Measurements from ENCODE around the gene KIF24. TPM values are rescaled to one million over a fixed set of nuclear protein-coding genes. Genes with fewer than 3 reads are reported as not detected.
"Not testable (repeated sequence)": the region's sequence is repeated elsewhere in the genome, so short reads cannot be mapped to it uniquely, and the experiment has no call there.

Gene KIF24
- 8.0 and 8.4 TPM in 2 replicates for total RNA-seq (2014; rRNA removed; shearing (Covaris generic))

GRCh38 chr9:34328987-34329832, at the start of gene KIF24, which contains the start of gene NUDT2:
TSS of gene KIF24 (minus strand) at chr9:34329268. CDS start at chr9:34311346, 17,922 bp downstream.
TSS of gene NUDT2 (plus strand) at chr9:34329569. CDS start at chr9:34339040, 9,471 bp downstream.
- peak; percentile 99 for DNase-seq (ENCODE audit: low spot score)

- no peak for DNase-seq (ENCODE audit: low spot score)
Measured at GRCh38 chr9:34378376-34379060, 49.5 kb upstream of the KIF24 start.

DNA sequence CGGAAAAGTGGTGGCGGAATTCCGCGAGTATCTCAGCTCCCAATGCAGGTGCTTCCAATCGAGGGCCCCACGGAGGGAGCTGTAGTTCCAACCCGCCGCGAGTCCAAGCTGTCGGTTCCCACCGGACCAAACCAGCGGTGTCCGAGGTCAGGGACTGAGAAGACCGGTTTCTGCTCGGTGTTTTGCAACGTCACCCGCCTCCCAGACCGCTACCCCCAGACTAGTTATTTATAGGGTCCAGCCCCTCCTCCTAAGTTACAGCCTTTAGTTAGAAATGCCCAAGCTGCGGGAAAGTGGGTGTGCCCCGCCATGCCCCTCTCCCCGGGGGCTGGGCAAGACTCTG, 48.3 kb upstream of the KIF24 start:
- no peak for DNase-seq (ENCODE audit: low spot score)

- DNase-seq (ENCODE audit: low spot score): peak; percentile 96
Measured at GRCh38 chr9:34376596-34377403, 47.7 kb upstream of the KIF24 start, which contains the start of gene MYORG. TSS of gene MYORG (minus strand) at chr9:34376898. CDS start at chr9:34372943, 3,955 bp downstream.

DNA sequence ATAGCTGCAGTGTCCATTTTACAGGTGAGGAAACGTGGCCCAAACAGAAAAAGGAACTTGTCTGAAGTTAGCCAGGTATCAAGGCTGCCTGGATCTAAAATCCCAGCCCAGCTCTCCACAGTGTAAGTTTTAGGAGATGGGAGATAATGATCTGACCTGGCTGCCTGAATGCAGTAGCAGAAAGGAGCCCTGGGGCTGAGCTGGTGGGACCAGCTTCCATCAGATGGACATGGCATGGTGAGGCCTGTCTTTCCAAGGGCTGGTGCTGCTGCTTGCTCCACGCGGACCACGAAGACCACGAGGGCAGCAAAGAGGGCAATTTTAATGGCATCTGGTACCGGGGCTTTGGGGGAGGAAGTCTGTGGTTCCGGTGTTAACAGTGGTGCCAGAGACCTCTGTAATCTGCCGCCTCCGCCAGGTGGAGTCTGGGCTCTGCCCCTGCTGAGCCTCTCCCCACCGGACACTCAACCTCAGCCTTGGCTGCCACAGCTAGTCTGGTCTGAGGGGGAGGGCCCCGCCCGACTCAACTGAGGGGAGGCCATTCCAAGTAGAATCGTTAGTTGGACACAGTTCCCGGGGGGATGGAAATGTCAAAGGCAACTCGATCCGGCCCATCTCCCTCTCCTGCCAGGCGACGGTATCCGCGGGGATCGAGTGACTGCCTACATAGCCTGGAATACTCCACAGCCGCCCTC, 47.0 kb upstream of the KIF24 start:
- DNase-seq (ENCODE audit: low spot score): peak; percentile 76

- DNase-seq (ENCODE audit: low spot score): peak; percentile 85
Measured at GRCh38 chr9:34374905-34375552, 46.0 kb upstream of the KIF24 start.

DNA sequence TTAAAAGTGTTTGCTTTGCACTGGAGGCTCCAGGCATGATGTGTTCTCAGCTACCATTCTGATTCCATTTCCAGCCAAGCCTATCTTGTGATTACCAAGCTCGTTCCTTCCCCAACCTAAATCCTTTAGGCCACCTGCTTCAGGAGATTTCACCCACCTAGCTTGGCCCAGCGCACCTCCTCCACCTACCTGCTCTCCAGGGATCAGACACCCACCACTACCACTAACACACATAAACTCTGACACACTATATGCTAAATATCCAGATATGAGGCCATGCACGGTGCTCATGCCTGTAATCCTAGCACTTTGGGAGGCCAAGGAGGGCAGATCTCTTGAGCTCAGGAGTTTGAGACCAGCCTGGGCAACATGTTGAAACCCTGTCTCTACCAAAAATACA, 45.3 kb upstream of the KIF24 start:
- no peak for DNase-seq (ENCODE audit: low spot score)

GRCh38 chr9:34373749-34374148, 44.7 kb upstream of the KIF24 start:
- no peak for DNase-seq (ENCODE audit: low spot score)

- no peak for DNase-seq (ENCODE audit: low spot score)
Measured at GRCh38 chr9:34372467-34373011, 43.5 kb upstream of the KIF24 start.

DNA sequence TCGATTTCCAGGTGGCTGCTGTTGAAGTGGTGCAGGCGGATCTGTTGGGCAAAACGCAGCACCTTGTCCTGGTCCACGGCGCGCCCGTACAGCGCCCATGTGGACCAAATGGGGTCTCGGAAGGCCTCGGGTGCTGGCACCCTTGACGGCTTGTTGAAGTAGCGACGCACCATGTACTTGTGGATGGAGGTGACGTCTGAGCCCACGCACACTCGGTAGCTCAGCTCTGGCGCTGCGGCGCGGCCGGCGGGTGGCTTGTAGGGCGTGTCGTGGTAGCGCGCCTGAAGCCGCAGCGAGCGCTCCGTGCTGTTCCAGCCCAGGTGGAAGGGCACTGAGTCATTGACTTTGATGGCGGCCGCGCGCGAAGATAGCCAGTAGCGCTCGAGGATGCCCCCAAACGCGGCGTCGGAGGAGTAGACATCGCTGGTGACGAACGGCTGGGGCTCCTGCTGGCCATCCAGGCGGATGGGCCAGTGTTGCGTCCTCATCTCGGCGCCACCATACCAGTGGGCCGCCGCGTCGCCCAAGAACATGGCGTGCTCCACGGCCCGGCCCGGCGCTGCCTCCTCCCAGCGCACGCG, 42.9 kb upstream of the KIF24 start:
- no peak for DNase-seq (ENCODE audit: low spot score)

GRCh38 chr9:34370970-34371880, 42.2 kb upstream of the KIF24 start:
- DNase-seq (ENCODE audit: low spot score): no peak

GRCh38 chr9:34370335-34370969, 41.4 kb upstream of the KIF24 start:
- no peak for DNase-seq (ENCODE audit: low spot score)

DNA sequence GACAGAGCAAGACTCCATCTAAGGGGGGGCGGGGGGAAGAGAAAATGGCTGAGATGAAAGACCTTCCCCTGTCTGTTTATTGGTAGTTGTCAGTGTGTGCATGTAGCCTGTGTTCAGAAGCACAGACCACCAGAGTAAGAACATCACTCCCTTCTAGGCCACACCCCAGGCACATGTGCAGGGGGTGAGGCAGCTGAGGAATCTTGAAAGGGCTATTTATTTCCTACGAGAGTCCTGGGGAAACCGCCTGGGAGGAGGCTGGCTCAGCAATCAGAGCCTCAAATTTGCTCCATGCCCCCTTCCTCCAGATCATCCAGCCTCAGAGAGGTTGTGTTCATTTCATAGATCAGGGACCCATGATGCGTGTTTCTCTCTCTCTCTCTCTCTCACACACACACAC, 40.6 kb upstream of the KIF24 start:
- DNase-seq (ENCODE audit: low spot score): no peak

- not testable (repeated sequence) for DNase-seq (ENCODE audit: low spot score)
Measured at GRCh38 chr9:34368796-34369195, 39.7 kb upstream of the KIF24 start.

- not testable (repeated sequence) for DNase-seq (ENCODE audit: low spot score)
Measured at GRCh38 chr9:34367751-34368410, 38.8 kb upstream of the KIF24 start.

DNA sequence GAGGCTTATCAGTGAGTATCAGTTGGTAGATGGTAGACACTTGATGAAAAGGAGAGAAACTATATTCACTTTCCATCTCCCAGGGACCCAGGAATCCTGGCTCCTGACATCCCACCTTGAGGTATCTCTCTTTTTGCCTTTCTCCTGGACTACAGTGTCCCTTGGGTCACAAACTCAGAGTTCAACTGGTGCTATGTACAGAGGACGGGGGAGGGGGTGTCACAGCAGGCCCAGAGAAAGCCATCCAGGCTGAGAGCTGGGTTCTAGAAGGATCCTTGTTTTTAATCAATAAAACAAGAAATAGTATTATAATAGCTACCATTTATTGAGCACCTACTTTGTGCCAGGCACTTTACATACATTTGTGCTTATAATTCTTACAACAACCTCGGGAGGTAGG, 37.3 kb upstream of the KIF24 start:
- no peak for DNase-seq (ENCODE audit: low spot score)

DNA sequence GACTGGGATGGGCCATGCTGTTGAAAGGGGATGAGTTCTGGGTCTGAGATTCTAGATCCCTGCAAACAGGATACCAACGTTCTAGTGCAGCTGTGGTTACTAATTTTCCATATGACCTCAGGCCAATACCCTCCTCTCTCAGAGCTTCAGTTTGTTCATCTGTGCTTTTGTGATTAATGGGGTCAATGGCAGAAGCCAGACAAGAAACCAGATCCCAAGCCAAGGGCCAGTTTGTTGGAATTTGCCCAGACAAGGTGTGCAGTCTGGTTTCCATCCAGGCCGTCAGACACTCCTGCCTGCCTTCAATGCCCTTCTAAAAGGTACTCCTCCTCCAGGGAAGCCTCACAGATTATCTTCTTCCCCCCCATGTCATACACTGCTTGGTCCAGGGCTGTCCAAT, 36.2 kb upstream of the KIF24 start:
- DNase-seq (ENCODE audit: low spot score): no peak
